Bladder microvascular endothelial cell (primary cell): ENCODE results near the gene KLF16. TPM values are rescaled to one million over a fixed set of nuclear protein-coding genes. Genes with fewer than 3 reads are reported as not detected.

Experiments used
- total RNA-seq: library from RNA; depleted of rRNA; stranded (reverse); fragments of >200 nt; gene quantifications from 2 replicates; pipeline ENCODE4 v1.2.3, GENCODE V29; 2014

Gene KLF16
- 3.7 and 5.8 TPM in 2 replicates for total RNA-seq

DNA sequence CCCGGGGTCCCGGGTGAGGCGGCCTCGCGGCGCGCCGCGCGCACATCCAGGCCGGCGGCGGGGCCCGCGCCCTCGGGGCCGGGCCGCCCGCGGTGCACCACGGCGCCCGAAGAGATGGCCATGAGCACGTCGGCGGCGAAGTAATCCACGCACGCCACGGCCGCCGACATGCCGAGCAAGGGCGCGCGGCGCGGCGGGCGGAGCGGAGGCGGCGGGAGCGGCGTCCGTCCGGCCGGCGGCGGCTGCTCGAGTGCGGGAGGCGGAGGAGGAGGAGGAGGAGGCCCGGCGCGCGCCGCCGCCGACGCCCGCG is at the start of gene KLF16:
TSS of gene KLF16 (minus strand) at position 252 of the 310 bp plus-strand sequence. CDS start at position 170, 82 bp downstream.

DNA sequence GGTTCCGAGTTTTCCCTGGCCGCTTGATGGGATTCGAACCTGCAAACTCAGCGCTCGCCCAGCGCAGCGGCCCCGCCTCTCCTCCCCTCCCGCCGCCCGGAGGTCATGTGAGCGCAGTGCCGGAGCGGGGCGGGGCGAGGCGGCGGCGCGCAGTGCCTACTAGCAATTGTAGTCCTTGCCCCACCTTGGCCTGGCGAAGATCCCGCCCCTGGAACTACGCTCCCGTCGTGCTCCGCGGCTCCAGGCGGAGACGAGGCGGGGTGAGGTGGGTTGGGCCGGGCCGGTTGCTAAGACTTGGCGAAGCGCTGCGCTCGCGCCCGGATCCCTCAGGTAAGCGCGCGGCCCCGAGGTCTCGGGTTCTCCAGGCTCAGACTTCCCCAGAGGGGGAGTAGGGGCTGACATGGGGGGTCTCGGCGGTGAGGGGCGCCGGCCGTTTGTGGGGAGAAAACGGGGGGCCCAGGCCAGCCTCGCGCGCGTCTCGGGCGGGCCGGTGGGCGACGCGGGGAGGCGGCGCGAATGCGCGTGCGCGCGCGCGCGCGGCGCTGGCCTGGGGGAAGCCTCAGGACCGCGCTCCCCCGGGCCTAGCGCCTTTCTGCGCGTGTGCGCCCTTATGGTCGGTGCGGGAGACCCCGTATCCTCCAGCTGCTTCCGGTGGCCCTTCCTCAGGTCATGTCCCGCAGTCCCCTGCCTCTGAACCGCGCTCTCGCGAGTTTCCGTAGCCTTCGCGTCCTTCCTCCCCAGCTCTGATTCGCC is 41.9 kb upstream of the KLF16 start, which contains the start of the genes ADAT3 and SCAMP4:
TSS of gene ADAT3 (plus strand) at position 290 of the 753 bp plus-strand sequence. CDS start 6,649 bp downstream, outside the sequence.
TSS of gene SCAMP4 (plus strand) at position 290 of the 753 bp plus-strand sequence. CDS start 9,621 bp downstream, outside the sequence.

DNA sequence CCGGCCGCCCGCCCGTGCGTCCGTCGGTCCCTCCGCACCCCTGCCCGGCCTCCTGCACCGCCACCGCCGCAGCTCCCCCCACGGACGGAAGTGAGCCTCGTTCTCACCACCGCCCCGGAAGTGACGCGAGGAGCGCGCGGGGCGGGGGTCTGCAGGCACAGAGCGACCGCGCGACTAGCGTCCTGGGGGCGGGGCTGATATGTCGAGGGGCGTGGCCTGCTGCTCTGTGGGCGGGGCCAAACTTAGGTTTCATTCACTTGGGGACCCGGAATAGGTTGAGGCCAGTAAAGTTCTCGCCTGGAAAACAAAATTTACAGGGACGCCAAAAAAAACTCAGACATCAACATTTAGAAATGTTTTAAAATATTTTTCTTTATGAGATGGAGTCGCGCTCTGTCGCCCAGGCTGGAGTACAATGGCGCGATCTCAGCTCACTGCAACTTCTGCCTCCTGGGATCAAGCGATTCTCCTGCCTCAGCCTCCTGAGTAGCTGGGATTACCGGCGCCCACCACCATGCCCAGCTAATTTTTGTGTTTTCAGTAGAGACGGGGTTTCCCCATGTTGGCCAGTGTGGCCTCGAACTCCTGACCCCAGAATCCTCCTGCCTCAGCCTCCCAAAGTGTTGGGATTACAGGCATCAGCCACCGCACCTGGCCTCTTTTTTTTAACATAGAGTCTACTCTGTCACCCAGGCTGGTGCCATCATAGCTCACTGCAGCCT is 22.2 kb upstream of the KLF16 start, which contains the start of gene ABHD17A:
TSS of gene ABHD17A (minus strand) at position 99 of the 722 bp plus-strand sequence. CDS start 3,930 bp downstream, outside the sequence.

DNA sequence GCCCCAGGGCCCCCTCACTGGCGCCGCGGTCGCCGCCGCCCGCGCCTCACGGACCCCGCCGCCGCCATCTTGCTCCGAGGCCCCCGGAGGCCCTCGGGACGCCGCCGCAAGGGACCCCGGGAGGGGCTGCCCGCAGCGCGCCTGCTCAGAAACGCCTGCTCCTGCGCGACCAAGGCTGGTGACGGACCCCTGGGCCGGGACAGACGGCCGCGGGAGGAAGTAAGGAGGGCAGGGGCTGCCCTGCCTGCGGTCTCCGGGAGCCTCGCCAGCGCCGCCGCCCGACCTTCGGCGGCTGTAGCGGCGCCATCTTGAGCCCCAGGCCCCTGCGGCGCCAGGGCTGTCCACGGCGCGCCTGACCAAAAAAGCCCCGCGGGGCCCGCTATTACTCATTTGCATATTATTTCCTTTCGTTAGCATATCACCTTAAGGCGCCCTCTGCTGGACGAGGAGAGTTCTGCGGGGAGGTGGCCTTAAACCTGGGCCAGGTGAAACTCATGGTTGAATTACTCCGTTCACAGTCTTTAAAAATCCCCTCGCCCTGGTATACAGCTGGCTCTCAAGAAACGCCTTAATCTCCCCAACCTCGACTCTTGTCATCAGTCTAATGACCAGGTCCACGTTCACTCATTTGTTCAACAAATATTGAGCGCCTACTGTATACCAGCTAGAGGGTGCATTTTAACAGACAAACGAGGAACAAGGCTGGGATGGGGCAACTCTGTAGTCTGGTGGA is 14.8 kb downstream of the KLF16 start, which contains the start of gene REXO1:
TSS of gene REXO1 (minus strand) at position 85 of the 733 bp plus-strand sequence. CDS start 125 bp downstream, outside the sequence.

DNA sequence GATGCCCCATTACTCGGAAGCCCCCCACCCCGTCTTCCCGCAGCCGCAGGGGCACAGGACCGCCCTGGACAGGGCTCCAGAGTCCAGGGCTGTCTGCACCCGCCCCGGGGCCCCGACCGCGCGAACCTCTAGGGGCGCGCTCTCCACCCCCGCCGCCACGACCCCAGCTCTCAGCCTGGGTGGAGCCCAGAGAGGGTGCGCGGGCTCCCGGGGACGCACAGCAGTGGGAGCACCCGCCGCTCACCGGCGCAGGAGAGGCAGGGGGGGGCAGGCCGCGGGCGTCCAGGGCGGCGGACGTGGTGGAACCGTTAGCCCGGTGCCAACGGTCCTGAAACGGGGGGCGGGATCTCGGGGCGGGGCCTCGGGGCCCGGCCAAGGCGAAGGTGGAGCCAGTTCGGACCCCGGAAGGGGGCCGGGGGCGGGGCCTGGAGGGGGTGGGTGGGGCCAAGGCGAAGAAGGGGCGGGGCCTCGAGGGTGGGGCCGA is 51.4 kb downstream of the KLF16 start, which contains the start of gene ATP8B3:
TSS of gene ATP8B3 (minus strand) at position 335 of the 484 bp plus-strand sequence. CDS start 540 bp downstream, outside the sequence.

Other genes starting within 250 kb of the KLF16 start
- gene TCF3, start 211.0 kb downstream of the KLF16 start, total RNA-seq: 65.6 and 123 TPM in 2 replicates
- not detected in 2 replicates for gene ONECUT3, start 110.1 kb downstream of the KLF16 start, total RNA-seq
- gene ATP8B3, start 51.3 kb downstream of the KLF16 start, total RNA-seq: 0.65 and 1.3 TPM in 2 replicates
- gene REXO1, start 15.1 kb downstream of the KLF16 start, total RNA-seq: 6.8 and 14.7 TPM in 2 replicates
- 91.8 and 111 TPM in 2 replicates for gene ABHD17A, start 21.9 kb upstream of the KLF16 start, total RNA-seq
- gene ADAT3, start 41.8 kb upstream of the KLF16 start, total RNA-seq: 1.6 and 4.0 TPM in 2 replicates
- 17.6 and 48.2 TPM in 2 replicates for gene SCAMP4, start 41.8 kb upstream of the KLF16 start, total RNA-seq
- 70.1 and 102 TPM in 2 replicates for gene CSNK1G2, start 77.6 kb upstream of the KLF16 start, total RNA-seq
- gene BTBD2, start 152.1 kb upstream of the KLF16 start, total RNA-seq: 30.8 and 82.8 TPM in 2 replicates
- gene MKNK2, start 187.7 kb upstream of the KLF16 start, total RNA-seq: 74.1 and 114 TPM in 2 replicates
- 17.2 and 35.2 TPM in 2 replicates for gene MOB3A, start 232.7 kb upstream of the KLF16 start, total RNA-seq
- gene IZUMO4, start 233.3 kb upstream of the KLF16 start, total RNA-seq: 0.76 and 0.81 TPM in 2 replicates